G401 (cell line): ENCODE data around the gene RNF5. TPM values are rescaled to one million over a fixed set of nuclear protein-coding genes. Genes with fewer than 3 reads are reported as not detected.

ENCODE experiments used
- DNase-seq: peaks from one replicate; pipeline ENCODE4 v3.0.0-alpha.2; 2015; ENCODE audit warnings: low spot score
- in situ Hi-C: cut with HindIII; loops from 2 replicates; pipeline ENCODE4 v1.10.0; 2016; ENCODE audit warnings: low sequenced_read_pairs, mixed read lengths
- total RNA-seq: library from RNA; depleted of rRNA; stranded (reverse); fragments of >200 nt; shearing (Covaris generic); gene quantifications from 2 replicates; pipeline ENCODE4 v1.2.3, GENCODE V29; 2014

RNF5 gene
- total RNA-seq, 1 experiment from 2014 or later = 128 TPM

DNA sequence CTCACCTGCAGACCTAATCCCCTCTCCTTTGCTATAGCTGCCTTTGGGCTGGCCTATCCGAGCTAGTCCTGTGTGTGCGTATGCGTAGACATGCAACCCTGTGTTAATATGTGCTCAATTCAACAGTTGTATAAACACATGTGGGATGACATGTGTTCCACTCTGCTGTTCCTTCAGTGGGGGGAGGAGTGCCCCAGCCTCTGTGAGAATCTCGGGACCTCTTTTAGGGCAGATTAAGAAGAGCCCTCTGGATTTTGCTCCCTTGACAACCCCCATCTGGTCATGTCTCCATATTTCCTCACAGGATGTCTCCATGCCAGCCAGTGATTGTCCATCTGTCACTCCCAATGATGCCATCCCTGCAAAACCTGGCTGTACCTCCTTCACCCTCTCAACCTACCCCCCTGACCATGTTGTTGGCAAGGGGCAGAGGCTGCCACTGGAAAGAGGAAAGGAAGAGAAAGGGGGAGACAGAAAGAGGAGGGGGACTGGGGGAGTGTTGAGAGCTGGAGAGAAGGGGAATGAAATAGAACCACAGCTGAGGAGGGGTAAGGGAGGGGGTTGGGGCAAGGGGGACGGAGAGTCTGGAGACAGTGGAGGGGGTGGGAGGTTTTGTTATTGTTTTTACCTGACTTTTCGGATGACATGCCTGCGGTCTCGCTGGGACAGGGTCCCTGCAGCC, 26.9 kb upstream of the RNF5 start:
- peak; percentile 95 for DNase-seq
- in situ Hi-C loops = no loop called here

- DNase-seq = peak; percentile 72
- in situ Hi-C loops = no loop called here
These were observed 26.1 kb upstream of the RNF5 start, which contains the start of gene PRRT1 for GRCh38 chr6:32151863-32152768. PRRT1 (minus strand) TSS chr6:32151939; CDS start chr6:32151827, 112 bp downstream.

DNA sequence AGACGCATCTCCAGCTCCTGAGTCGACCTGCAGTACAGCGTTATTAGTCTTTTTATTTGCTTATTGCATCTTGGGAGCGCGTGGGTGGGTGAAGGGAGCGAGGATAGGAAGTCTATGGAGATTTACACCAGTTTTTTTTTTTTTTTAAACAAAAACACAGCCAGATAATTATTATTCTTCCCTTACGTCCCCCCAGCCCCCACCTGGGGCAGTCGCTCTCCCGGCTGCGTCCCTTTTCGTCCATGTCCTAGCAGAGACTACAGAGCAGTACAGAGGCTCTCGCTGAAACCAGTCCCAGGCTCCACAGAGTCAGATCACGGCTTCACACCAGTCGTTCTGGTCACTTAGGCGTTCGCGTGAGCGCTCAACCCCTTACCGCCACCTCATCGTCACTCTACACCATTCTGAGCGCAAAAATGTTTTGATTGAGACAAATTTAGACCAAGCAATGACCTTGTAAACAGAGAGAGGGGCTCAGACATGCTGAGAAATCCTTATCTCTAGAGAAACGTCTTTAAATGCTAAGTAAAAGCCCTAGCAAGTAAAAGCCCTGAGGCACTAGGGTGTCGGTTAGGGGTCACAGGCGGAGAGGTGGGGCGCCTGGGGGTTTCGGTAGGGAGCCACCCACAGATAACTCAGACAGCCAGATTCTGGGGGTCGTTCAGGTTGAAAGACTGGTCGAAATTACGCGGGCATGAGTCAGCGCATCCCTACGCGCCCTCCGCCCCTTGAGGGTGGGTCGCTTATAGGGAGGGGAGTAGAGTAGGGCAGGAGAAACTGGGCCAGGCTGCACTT, 25.2 kb upstream of the RNF5 start:
- in situ Hi-C loops = no loop called here
- DNase-seq = peak; percentile 75

GRCh38 chr6:32153564-32154513, 24.4 kb upstream of the RNF5 start, which contains the start of gene PPT2:
PPT2 (plus strand) TSS chr6:32154141; CDS start chr6:32154595, 454 bp downstream.
- in situ Hi-C loops = no loop called here
- DNase-seq = peak; percentile 95

GRCh38 chr6:32154514-32155161, 23.6 kb upstream of the RNF5 start:
- DNase-seq = peak; percentile 72
- in situ Hi-C loops = no loop called here

GRCh38 chr6:32156891-32157290, 21.3 kb upstream of the RNF5 start:
- no peak for DNase-seq
- in situ Hi-C loops = no loop called here

DNA sequence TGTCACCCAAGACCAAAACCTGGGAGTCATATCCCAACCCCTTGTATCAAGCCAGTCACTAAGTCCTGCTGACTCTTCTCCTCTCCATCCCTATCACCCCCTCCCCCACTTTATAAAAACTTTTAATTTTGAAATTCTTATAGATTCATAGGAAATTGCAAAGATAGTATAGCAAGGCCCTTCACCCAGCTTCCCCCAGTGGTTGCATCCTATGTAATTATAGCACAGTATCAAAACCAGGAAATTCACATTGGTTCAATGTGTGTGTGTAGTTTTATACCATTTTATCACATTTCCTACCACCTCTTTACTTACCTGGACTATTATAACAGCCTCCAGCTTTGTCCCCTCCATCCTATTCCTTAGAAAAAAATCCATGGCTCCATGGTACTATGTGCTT, 20.2 kb upstream of the RNF5 start:
- in situ Hi-C loops = no loop called here

DNA sequence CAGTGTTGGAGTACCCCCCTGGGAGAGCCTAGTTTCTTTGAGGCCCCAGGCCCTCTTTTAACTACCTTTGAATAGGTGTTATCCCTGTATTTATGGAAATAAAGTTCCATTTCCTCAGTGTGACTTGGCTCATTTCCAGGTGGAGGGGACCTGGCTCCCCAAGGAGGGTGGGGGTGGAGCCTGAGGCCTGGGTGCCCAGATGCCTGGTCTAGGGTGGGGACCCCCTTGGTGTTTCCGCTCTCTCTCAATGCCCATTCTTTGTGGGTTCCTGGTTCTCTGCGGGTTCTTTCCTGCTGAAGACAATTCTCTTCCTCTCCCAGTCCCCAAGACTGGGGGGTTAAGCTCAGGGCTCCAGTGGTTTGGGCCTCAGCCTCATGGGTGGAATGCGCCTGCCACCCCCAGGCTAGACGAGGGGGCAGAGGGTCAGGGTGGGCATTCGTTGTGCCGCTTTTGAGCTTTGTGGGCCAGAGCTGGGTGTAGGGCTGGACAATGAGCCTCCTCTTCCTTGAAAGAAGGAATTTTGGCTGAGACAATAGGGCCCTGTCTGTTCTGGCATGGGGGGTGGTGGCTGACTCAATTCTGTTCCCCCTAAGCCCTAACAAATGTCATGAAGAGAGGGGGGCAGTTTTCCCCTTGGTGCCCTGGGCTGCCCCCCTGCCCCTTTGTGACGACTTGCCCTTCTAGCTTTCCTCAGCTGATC, 14.5 kb upstream of the RNF5 start:
- no peak for DNase-seq
- in situ Hi-C loops = no loop called here

More for the DNA sequence above, 20.2 kb upstream of the RNF5 start:
- DNase-seq = no peak

DNA sequence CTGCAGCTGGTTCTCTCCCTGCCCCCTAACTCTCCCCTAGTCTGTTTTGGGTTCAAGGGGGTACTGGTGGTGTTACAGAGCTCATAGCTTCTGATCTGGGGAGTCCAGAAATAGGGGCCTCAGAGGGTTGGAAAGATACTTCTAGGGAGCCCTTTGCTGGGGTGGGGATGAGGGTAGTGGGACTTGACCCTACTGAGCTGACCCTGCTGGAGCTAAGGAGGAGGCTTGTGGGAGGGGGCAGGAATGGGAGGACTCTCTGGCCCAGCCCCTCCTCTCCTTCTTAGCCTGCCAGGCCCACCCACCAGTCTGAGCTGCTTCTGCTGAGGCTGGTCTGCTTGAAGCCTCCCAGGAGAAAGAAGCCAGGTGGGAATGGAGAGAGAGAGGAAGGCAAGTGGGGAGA, 13.9 kb upstream of the RNF5 start, which contains the start of gene EGFL8:
EGFL8 (plus strand) TSS at position 301 of the 400 bp plus-strand sequence. CDS start 1,571 bp downstream, outside the sequence.
- DNase-seq = no peak
- in situ Hi-C loops = no loop called here

- no peak for DNase-seq
- in situ Hi-C loops = no loop called here
These were observed 11.7 kb upstream of the RNF5 start for GRCh38 chr6:32166411-32167061.

GRCh38 chr6:32167154-32167760, 10.9 kb upstream of the RNF5 start:
- DNase-seq = no peak
- in situ Hi-C loops = no loop called here

GRCh38 chr6:32167761-32168262, 10.4 kb upstream of the RNF5 start:
- in situ Hi-C loops = no loop called here
- no peak for DNase-seq

GRCh38 chr6:32168350-32168749, 9.9 kb upstream of the RNF5 start:
- in situ Hi-C loops = no loop called here
- no peak for DNase-seq

DNA sequence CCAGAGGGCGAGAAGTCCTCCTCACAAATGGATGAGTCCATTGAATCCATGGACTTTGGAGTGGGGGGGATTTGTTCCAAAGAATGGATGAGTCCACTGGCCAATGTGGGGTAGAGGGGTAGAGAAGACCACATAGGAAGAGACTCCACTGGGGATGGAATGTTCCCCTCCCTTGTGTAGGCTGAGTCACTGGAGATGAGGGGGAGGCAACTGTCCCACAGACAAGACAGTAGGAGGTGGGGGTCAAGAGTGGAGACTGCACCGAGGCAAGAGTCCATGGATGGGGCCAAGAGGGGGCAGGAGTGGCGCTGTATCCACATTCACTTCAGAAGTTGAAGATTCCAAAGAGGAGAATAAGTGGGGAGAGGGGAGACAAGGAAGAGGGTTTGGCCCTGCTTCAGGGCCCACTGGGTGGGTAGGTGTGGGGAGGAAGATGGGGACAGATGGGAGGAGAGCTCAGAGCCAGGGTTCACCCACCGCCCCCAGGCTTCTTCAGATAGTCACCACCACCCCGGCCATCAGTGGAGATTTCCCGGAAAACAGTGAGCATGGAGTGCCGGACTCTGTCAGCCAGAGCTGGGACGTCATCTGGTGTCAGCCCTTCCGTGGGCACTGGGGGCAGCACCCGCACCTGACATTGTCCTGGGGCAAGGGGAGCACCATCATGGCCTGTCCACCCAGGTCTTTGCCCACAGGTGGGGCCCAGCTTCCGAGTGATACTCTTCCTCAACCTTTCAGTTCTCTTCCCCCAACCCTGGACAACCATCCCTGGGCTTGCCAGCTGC, 9.2 kb upstream of the RNF5 start:
- no peak for DNase-seq
- in situ Hi-C loops = no loop called here

DNA sequence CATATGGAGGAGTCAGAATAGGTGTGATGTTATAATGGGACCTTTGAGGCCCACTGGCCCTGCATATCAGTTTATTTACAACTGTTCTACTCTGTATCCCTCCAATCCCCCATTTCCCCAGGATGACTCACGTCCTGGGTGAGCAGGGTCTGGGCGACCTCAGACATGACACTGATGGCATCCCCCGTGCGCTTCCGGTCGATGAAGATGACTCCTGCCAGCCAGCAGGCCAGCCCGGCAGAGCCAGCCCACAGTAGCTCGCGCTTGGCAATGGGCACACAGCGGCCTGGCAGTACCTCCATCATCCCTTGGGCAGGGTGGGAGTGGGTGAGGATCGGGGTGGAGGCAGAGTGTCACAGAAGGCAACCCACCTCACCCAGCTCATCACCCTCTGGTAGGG, 7.9 kb upstream of the RNF5 start:
- in situ Hi-C loops = no loop called here

More for the DNA sequence above, 7.9 kb upstream of the RNF5 start:
- no peak for DNase-seq
